NCI-H2029 treated with DMSO at 0.1 percent for 48 hours (cell line): ENCODE results near the gene UBE2R2.
"Not testable (repeated sequence)": the region's sequence is repeated elsewhere in the genome, so short reads cannot be mapped to it uniquely, and the experiment has no call there.

ENCODE experiments used
- DNase-seq: peaks from one replicate; lab custom pipeline; 2025; lab: John Stamatoyannopoulos, UW

The UBE2R2 gene

GRCh38 chr9:33816327-33817252 lies at the start of gene UBE2R2:
TSS of gene UBE2R2 (plus strand) at chr9:33817160. CDS start at chr9:33817758, 598 bp downstream.
- DNase-seq = peak; percentile 81

- DNase-seq = not testable (repeated sequence)
Measured at GRCh38 chr9:33770156-33770880, 46.6 kb upstream of the UBE2R2 start.

- not testable (repeated sequence) for DNase-seq
Measured at GRCh38 chr9:33773135-33773534, 43.8 kb upstream of the UBE2R2 start.

GRCh38 chr9:33774074-33774659 lies 42.8 kb upstream of the UBE2R2 start:
- not testable (repeated sequence) for DNase-seq

- no peak for DNase-seq
Measured at GRCh38 chr9:33776578-33776977, 40.4 kb upstream of the UBE2R2 start.

GRCh38 chr9:33778700-33779351 lies 38.1 kb upstream of the UBE2R2 start:
- peak; percentile 77 for DNase-seq

GRCh38 chr9:33780276-33780675 lies 36.7 kb upstream of the UBE2R2 start:
- DNase-seq = no peak

GRCh38 chr9:33781736-33782135 lies 35.2 kb upstream of the UBE2R2 start:
- peak; percentile 76 for DNase-seq

GRCh38 chr9:33782395-33783152 lies 34.4 kb upstream of the UBE2R2 start:
- DNase-seq = peak; percentile 52

- no peak for DNase-seq
Measured at GRCh38 chr9:33785914-33786313, 31.0 kb upstream of the UBE2R2 start.

GRCh38 chr9:33786681-33787080 lies 30.3 kb upstream of the UBE2R2 start:
- DNase-seq = no peak

GRCh38 chr9:33787839-33788238 lies 29.1 kb upstream of the UBE2R2 start:
- DNase-seq = no peak

GRCh38 chr9:33789429-33789828 lies 27.5 kb upstream of the UBE2R2 start:
- not testable (repeated sequence) for DNase-seq

- DNase-seq = no peak
Measured at GRCh38 chr9:33791117-33791516, 25.8 kb upstream of the UBE2R2 start.

GRCh38 chr9:33793496-33793895 lies 23.5 kb upstream of the UBE2R2 start:
- not testable (repeated sequence) for DNase-seq

GRCh38 chr9:33794560-33794959 lies 22.4 kb upstream of the UBE2R2 start:
- DNase-seq = no peak

GRCh38 chr9:33795281-33795680 lies 21.7 kb upstream of the UBE2R2 start, which contains the start of gene PRSS3:
TSS of gene PRSS3 (plus strand) at chr9:33795561. CDS start at chr9:33795574, 13 bp downstream.
- no peak for DNase-seq

GRCh38 chr9:33795819-33796218 lies 21.1 kb upstream of the UBE2R2 start:
- no peak for DNase-seq

GRCh38 chr9:33796679-33797078 lies 20.3 kb upstream of the UBE2R2 start:
- DNase-seq = not testable (repeated sequence)

- DNase-seq = no peak
Measured at GRCh38 chr9:33797837-33798236, 19.1 kb upstream of the UBE2R2 start.

- DNase-seq = no peak
Measured at GRCh38 chr9:33798545-33798944, 18.4 kb upstream of the UBE2R2 start.
